IPS DF 6.9 (cell line): ENCODE results near the gene EFEMP2.

ENCODE experiments used
- DNase-seq: peaks from one replicate; pipeline ENCODE4 v3.0.0-alpha.2; 2013; ENCODE audit warnings: low read depth, low spot score
- H3K27ac ChIP-seq: one replicate; pipeline ENCODE4 v1.5.1; 2013; ENCODE audit warnings: low read length, control low read depth
- H3K27me3 ChIP-seq: 2 replicates; pipeline ENCODE4 v1.6.1; 2013; ENCODE audit warnings: mild to moderate bottlenecking, low read length; ENCODE audit not compliant: control insufficient read depth, insufficient read depth
- H3K36me3 ChIP-seq: 2 replicates; pipeline ENCODE4 v1.6.1; 2013; ENCODE audit warnings: low read length; ENCODE audit not compliant: control insufficient read depth, insufficient read depth
- H3K4me1 ChIP-seq: 2 replicates; pipeline ENCODE4 v1.6.1; 2013; ENCODE audit warnings: low read length; ENCODE audit not compliant: control insufficient read depth, insufficient read depth
- H3K4me3 ChIP-seq: 2 replicates; pipeline ENCODE4 v1.5.1; 2013; ENCODE audit warnings: mild to moderate bottlenecking, low read length
- H3K9me3 ChIP-seq: 2 replicates; pipeline ENCODE4 v1.6.1; 2013; ENCODE audit warnings: low read length, inconsistent platforms; ENCODE audit not compliant: control insufficient read depth, insufficient read depth
- WGBS: extraction: QIAGEN DNeasy Blood & Tissue Kit; methylation state at CpG from one replicate; pipeline ENCODE4 v1.1.7; 2013; ENCODE audit warnings: mixed read lengths, missing lambda C conversion rate; ENCODE audit not compliant: insufficient read length, insufficient coverage; 5-methylcytosine and 5-hydroxymethylcytosine counted together

The EFEMP2 gene

GRCh38 chr11:65816696-65817095, 55.9 kb downstream of the EFEMP2 start:
- Histone ChIP-seq H3K27me3 (no peaks in the 10 kb centered on the region), H3K4me3 (no peak overlapping the region), H3K9me3 (no peaks in the 10 kb centered on the region), H3K36me3 (no peaks in the 10 kb centered on the region), H3K4me1 (no peaks in the 10 kb centered on the region), H3K27ac (no peak overlapping the region)
- DNase-seq = no peak
- WGBS = no CpG with 5 or more reads among the region's 3 CpGs
